Measurements from ENCODE around the gene SEC24A.
"Not testable (repeated sequence)": the region's sequence is repeated elsewhere in the genome, so short reads cannot be mapped to it uniquely, and the experiment has no call there.

SEC24A gene

GRCh38 chr5:134692722-134693121, 44.1 kb downstream of the SEC24A start:
- H3K9me3 Mint-ChIP-seq, result no peaks in the 10 kb centered on the region
- H3K4me3 Mint-ChIP-seq, result no peak overlapping the region
- H3K36me3 Mint-ChIP-seq, result peaks cover 15% of the 10 kb centered on the region
- H3K27ac Mint-ChIP-seq, result no peak overlapping the region
- H3K4me1 Mint-ChIP-seq, result no peaks in the 10 kb centered on the region
- H3K27me3 Mint-ChIP-seq, result no peaks in the 10 kb centered on the region

GRCh38 chr5:134708301-134708700, 59.7 kb downstream of the SEC24A start:
- no peaks in the 10 kb centered on the region for H3K27me3 Mint-ChIP-seq
- no peak overlapping the region for H3K27ac Mint-ChIP-seq
- peaks cover 9% of the 10 kb centered on the region for H3K36me3 Mint-ChIP-seq

DNA sequence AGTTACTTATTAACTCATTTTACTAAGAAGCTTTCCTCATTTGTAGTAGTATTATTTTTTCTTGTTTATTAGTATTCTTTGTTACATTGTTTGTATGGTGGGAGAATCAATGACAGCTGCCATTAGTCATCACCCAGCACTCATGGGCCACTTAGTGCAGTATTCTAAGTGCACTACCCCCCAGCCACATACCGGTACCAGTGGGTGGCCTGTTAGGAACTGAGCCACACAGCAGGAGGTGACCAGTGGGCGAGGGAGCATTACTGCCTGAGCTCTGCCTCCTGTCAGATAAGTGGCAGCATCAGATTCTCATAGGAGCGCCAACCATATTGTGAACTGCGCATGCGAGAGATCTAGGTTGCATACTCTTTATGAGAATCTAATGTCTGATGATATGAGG, 65.5 kb downstream of the SEC24A start:
- Mint-ChIP-seq H3K4me3 (no peak overlapping the region), H3K36me3 (peaks cover 21% of the 10 kb centered on the region), H3K27me3 (no peaks in the 10 kb centered on the region), H3K9me3 (no peaks in the 10 kb centered on the region), H3K4me1 (no peaks in the 10 kb centered on the region), H3K27ac (no peak overlapping the region)

More at GRCh38 chr5:134708301-134708700, 59.7 kb downstream of the SEC24A start:
- H3K4me1 Mint-ChIP-seq, result no peaks in the 10 kb centered on the region
- no peaks in the 10 kb centered on the region for H3K9me3 Mint-ChIP-seq
- H3K4me3 Mint-ChIP-seq, result no peak overlapping the region

DNA sequence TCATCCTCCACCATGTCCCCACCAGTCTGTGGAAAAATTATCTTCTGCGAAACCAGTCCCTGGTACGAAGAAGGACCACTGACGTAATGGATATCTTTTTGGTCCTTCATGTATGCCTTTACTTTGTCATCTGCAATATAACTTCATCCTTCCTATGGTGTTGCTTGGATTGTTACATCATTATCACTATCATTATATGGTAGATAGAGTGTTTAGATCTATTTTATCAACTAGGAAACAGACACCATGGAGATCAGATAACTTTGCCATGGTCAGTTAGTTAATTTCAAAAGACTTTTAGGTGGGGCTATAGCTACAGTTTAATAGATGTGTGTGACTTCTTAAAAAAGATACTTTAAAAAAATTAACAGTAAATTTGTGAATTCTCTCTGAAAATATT, 66.0 kb downstream of the SEC24A start:
- no peaks in the 10 kb centered on the region for H3K4me1 Mint-ChIP-seq
- no peaks in the 10 kb centered on the region for H3K27me3 Mint-ChIP-seq
- no peaks in the 10 kb centered on the region for H3K9me3 Mint-ChIP-seq
- H3K36me3 Mint-ChIP-seq, result peaks cover 21% of the 10 kb centered on the region
- no peak overlapping the region for H3K4me3 Mint-ChIP-seq
- H3K27ac Mint-ChIP-seq, result peak overlapping the region; percentile 46

- Mint-ChIP-seq H3K27ac (peak overlapping the region; percentile 15), H3K36me3 (peaks cover 18% of the 10 kb centered on the region)
- not testable (repeated sequence) for H3K4me3 Mint-ChIP-seq, H3K4me1 Mint-ChIP-seq, H3K9me3 Mint-ChIP-seq, H3K27me3 Mint-ChIP-seq
Measured at GRCh38 chr5:134715466-134715865, 66.9 kb downstream of the SEC24A start.

DNA sequence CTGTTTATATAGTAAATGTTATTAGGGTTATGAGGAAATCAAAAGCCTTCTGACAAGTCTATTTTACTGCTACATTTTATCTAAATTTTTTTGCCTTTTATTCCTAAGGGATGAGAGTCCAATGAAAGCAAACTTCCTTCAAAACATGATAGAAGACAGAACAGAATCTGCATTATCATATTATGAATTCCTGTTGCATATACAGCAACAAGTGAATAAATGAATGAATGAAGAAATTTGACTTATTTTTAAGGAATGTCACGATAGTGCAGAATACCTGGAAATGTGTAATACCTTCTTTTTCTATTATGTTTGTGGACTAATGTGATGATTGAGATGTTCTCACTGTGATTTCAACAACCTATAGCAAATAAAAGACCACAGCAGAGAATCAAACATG, 76.3 kb downstream of the SEC24A start:
- Mint-ChIP-seq H3K4me1 (no peaks in the 10 kb centered on the region), H3K4me3 (no peak overlapping the region), H3K9me3 (no peaks in the 10 kb centered on the region), H3K27ac (no peak overlapping the region), H3K36me3 (peaks cover 2% of the 10 kb centered on the region), H3K27me3 (no peaks in the 10 kb centered on the region)

GRCh38 chr5:134732819-134733218, 84.2 kb downstream of the SEC24A start:
- Mint-ChIP-seq H3K4me1 (no peaks in the 10 kb centered on the region), H3K9me3 (no peaks in the 10 kb centered on the region), H3K27ac (no peak overlapping the region), H3K27me3 (no peaks in the 10 kb centered on the region), H3K4me3 (no peak overlapping the region), H3K36me3 (no peaks in the 10 kb centered on the region)

DNA sequence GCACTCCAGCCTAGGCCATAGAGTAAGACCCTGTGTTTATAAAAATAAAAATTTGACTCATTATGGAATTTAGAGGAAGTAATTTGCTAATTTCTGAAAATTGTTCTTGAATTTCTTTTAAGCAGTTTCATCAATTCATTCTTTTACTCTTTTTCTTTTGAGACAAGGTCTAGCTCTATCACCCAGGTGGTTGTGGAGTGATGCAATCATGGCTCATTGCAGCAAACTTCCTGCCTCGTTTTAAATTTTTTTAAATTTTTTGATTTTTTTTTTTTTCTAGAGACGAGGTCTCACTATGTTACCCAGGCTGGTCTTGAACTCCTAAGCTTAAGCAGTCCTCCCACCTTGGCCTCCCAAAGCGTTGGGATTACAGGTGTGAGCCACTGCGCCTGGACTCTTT, 86.7 kb downstream of the SEC24A start:
- no peaks in the 10 kb centered on the region for H3K27me3 Mint-ChIP-seq
- no peaks in the 10 kb centered on the region for H3K9me3 Mint-ChIP-seq
- no peak overlapping the region for H3K27ac Mint-ChIP-seq
- H3K36me3 Mint-ChIP-seq, result no peaks in the 10 kb centered on the region
- H3K4me1 Mint-ChIP-seq, result peaks cover 8% of the 10 kb centered on the region
- no peak overlapping the region for H3K4me3 Mint-ChIP-seq

- Mint-ChIP-seq H3K4me1 (peaks cover 16% of the 10 kb centered on the region), H3K4me3 (no peak overlapping the region), H3K9me3 (no peaks in the 10 kb centered on the region), H3K27me3 (no peaks in the 10 kb centered on the region), H3K36me3 (no peaks in the 10 kb centered on the region), H3K27ac (no peak overlapping the region)
Measured at GRCh38 chr5:134736173-134736812, 87.7 kb downstream of the SEC24A start.

GRCh38 chr5:134738133-134738962, 89.8 kb downstream of the SEC24A start, which contains the start of gene CAMLG:
CAMLG (plus strand) TSS chr5:134738548; CDS start chr5:134738621, 73 bp downstream.
- peak within 1 kb of the TSS; percentile 95 for H3K4me3 Mint-ChIP-seq
- no peaks in the 10 kb centered on the region for H3K27me3 Mint-ChIP-seq
- peaks cover 24% of the 10 kb centered on the region for H3K4me1 Mint-ChIP-seq
- H3K27ac Mint-ChIP-seq, result peak within 1 kb of the TSS; percentile 88
- H3K36me3 Mint-ChIP-seq, result no peaks in the 10 kb centered on the region
- H3K9me3 Mint-ChIP-seq, result no peaks in the 10 kb centered on the region

GRCh38 chr5:134738963-134739661, 90.5 kb downstream of the SEC24A start:
- Mint-ChIP-seq H3K27me3 (no peaks in the 10 kb centered on the region), H3K9me3 (no peaks in the 10 kb centered on the region), H3K4me3 (peak overlapping the region; percentile 95), H3K36me3 (no peaks in the 10 kb centered on the region), H3K4me1 (peaks cover 24% of the 10 kb centered on the region), H3K27ac (peak overlapping the region; percentile 88)

- Mint-ChIP-seq H3K27me3 (no peaks in the 10 kb centered on the region), H3K9me3 (no peaks in the 10 kb centered on the region), H3K4me3 (no peak overlapping the region), H3K36me3 (no peaks in the 10 kb centered on the region), H3K27ac (no peak overlapping the region), H3K4me1 (peaks cover 24% of the 10 kb centered on the region)
Measured at GRCh38 chr5:134741052-134741451, 92.5 kb downstream of the SEC24A start.

DNA sequence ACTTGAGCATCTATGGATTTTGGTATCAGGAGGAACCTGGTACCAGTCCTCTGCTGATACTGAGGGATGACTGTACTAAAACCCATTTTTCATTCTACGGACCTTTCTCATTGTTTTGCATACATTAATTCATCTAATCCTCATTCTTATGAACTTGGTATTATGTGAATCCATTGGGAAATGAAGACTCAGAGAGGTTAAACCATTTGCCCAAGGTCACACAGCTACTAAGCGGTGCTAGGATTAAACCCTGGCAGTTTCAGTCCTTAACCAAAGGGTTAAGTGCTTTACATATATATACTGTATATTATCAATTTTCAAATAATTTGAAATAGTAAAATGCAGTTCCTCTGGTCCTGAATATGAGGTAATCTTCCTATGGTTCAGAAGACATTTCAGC, 93.5 kb downstream of the SEC24A start:
- Mint-ChIP-seq H3K36me3 (no peaks in the 10 kb centered on the region), H3K9me3 (no peaks in the 10 kb centered on the region), H3K27ac (no peak overlapping the region), H3K27me3 (no peaks in the 10 kb centered on the region), H3K4me1 (peaks cover 24% of the 10 kb centered on the region), H3K4me3 (no peak overlapping the region)

GRCh38 chr5:134749415-134749814, 100.8 kb downstream of the SEC24A start:
- peak overlapping the region; percentile 62 for H3K27ac Mint-ChIP-seq
- no peaks in the 10 kb centered on the region for H3K27me3 Mint-ChIP-seq
- H3K4me1 Mint-ChIP-seq, result no peaks in the 10 kb centered on the region
- no peak overlapping the region for H3K4me3 Mint-ChIP-seq
- no peaks in the 10 kb centered on the region for H3K9me3 Mint-ChIP-seq
- H3K36me3 Mint-ChIP-seq, result peaks cover 3% of the 10 kb centered on the region

- Mint-ChIP-seq H3K36me3 (peaks cover 2% of the 10 kb centered on the region), H3K9me3 (no peaks in the 10 kb centered on the region), H3K27me3 (no peaks in the 10 kb centered on the region), H3K27ac (peak overlapping the region; percentile 99), H3K4me3 (peak overlapping the region; percentile 100), H3K4me1 (peaks cover 38% of the 10 kb centered on the region)
Measured at GRCh38 chr5:134758176-134758503, 109.6 kb downstream of the SEC24A start.
